NCI-H128 (cell line): ENCODE data around the gene SLC44A1.

Experiments
- DNase-seq: peaks from one replicate; lab custom pipeline; 2025; ENCODE audit not compliant: unreplicated experiment; lab: John Stamatoyannopoulos, UW

The SLC44A1 gene

GRCh38 chr9:105244003-105244733 is at the start of gene SLC44A1:
TSS of gene SLC44A1 (plus strand) at chr9:105244651. CDS start at chr9:105244869, 218 bp downstream.
- DNase-seq, result peak; percentile 90

GRCh38 chr9:105195259-105195658 is 49.2 kb upstream of the SLC44A1 start:
- DNase-seq, result no peak

GRCh38 chr9:105198023-105198422 is 46.4 kb upstream of the SLC44A1 start:
- DNase-seq, result no peak

DNA sequence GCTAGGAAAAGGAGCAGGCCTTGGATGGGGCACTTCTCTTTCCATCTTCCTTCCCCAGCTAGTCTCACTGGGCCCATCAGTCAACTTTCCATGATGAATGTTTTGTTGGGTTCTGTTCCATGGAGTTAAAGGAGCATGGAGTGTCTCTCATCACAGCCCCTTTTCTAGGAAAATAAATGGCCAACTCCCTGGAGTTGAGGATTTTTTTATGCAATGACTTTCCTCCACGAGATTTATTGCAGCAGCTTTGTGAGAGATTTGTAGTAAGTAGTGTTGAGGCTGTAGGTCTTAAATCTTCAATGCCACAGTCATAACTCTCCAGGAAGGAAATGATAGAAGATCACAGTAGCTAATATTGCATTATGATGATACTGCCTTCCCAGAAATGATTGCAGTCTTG is 45.6 kb upstream of the SLC44A1 start:
- DNase-seq, result no peak

DNA sequence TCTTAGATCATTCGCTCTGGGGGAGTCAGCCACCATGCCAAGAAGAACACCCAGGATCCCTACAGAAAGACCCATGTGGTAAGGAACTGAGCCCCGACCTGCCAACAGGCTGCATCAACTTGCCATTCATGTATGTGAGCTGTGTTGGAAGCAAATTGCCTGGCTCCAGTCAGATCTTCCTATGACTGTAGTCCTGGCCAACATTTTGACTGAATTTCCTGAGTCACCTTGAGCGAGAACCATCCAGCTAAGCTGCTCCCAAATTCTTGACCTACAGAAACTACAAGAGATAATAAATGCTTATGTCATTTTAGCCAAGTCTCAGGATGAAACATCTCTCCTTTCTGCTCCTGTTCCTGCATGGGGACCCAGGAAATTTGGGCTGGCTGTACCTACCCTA is 40.0 kb upstream of the SLC44A1 start:
- no peak for DNase-seq

DNA sequence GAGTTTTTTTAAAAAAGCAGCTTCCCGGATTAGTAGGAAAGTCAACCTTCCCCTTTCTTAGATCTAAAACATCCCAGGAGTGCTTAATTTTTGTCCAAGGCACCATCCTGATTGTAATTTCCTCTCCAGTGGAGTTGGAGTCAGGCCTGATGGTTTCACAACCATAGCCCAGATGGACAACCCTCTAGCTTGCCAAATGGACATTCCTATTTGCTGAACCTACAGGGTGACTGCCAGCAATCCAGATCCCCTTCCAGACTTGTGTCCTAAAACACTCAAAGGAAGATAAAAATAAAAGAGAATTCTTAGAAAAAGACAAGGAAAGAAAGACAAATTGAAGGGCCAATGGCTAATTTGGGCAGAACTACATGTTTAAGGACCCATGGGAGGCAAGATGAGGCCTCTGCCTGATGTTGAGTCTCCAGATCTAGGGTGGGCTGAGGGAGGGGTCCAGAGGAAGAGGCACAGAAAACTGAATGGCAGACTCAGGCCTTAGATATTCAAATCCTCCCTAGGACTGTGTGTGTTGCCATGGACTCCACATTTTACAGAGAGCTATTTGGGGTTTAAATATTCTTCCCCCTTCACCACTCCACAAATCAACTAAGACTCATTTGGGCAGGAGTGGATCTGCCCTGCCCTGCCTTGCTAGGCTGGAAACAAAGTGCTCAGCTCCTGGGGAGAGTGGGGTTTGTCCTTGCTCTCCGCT is 38.5 kb upstream of the SLC44A1 start:
- DNase-seq, result no peak

DNA sequence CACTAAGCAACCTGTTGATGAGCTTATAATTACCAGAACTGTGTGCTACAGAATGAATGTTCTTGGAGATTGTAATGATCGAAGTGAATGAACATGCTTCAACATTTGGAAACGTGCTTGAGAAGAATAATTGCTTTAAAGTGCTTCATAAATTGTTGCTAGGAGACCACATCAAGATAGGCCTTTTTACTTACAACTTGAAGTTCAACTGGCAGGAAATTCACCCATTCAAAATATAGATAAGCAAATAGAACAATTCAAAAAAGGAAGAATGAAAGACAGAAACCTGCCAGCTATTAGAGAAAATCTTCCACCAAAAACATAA is 38.0 kb upstream of the SLC44A1 start:
- DNase-seq, result no peak

DNA sequence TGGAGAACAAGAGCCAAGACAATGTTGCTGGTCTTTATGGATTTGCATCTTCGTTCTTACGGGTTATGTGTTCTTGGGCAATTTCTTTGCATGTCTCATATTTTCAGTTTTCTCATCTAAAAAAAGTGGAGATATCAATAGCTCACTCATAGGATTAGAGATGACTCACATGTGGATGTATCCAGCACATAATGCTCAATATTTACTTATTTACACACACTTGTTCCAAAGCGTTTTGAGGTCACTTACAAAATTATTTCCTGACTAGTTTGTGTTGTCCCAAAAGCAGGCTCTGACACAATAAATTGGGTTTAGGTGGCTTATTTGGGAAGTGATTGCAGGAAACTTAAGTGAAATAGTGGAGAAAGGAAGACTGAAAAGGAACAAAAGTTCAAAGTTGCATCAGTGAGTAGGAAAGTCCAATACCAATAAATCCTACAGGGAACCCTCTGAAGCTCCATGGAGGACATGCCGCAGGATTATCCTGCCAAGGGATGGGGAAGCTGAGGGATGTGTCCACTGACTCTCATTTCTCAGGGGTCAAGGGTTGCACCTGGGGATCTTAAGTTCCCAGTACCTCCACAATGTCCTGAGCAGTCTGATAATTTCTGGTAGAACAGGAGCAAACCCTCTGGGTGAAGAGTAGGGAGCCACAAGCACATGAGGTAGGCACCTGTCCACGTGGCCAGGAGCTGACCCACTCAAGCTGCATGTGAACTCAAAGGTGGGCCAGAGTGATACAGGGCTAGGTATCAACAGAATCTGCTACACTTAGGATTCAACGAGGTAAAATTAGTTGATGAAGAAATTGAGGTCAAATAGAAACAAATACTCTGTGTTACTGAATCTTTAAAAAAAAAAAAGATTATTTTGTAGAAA is 37.4 kb upstream of the SLC44A1 start:
- no peak for DNase-seq

GRCh38 chr9:105216440-105217178 is 27.8 kb upstream of the SLC44A1 start:
- no peak for DNase-seq

DNA sequence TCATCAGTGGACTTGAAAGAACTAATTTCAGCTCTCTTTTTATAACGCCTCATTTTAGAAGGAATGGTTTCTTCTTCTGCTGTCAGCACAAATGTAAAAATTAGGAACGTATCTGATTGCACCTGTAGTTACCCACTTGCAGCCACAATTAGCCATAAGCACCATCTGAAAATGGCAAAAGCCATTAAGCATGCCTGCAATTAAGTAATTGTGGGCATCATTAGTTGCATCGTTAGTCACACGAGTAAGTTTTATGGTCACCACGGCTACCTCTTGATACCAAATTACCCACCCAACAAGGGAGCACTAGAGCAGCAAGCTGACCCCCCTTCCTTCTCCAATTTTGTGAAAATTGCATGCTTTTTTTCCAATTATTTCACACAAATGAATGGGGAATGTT is 25.8 kb upstream of the SLC44A1 start:
- DNase-seq, result peak; percentile 25

GRCh38 chr9:105219291-105219805 is 25.1 kb upstream of the SLC44A1 start:
- no peak for DNase-seq

DNA sequence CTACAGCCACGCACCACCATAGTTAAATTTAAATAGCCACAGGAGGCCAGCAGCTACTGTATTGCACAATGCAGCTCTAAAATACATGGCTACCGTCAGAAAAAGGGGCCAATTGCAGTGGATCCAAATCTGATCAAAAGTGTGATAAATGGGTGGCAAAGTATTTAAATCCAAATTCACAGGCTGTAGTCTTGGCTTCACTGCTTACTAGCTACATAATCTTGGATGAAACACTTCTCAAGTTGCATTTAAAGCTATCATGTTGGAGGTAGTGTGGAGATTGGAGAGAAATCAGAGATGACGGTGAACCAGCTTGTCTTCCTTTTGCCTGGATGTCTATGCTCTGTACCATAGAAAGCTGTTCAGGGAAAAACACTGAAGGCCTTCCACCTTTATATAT is 24.0 kb upstream of the SLC44A1 start:
- DNase-seq, result no peak

GRCh38 chr9:105223544-105224140 is 20.8 kb upstream of the SLC44A1 start:
- no peak for DNase-seq

DNA sequence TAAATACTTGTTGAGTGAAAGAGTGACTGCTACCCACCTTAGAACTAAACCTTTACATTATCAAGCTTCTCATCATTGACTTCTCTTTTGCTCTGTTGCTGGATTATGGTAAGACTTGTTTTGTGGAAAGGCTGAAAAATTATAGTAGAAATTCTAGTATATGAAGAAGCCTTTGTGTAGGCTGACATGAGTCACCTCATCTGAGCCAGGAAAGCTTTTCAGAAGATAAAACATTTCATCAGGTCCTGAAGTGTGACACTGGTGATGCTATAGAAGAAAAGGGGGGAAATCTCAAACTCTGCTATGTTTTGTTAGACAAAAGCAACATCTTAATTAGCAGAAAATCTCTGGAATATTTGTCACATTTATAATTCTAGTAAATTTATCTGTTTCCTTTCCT is 18.4 kb upstream of the SLC44A1 start:
- DNase-seq, result no peak

DNA sequence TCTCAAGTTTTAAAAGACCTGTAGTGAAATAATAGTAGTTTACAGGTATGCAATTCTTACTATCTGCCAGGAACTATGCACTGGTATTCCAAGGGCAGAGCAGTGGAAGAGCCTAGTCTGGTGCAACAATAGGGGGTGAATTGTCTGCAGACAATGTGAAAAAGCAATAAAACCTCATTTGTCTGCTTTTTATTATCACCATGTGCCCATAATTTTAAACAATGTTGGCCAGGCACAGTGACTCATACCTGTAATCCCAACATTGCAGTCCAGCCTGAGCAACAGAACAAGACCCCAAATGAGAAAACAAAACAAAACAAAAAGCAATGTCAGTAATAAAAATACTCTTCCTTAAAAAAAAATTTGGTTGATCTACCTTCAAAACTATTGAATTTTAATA is 12.2 kb upstream of the SLC44A1 start:
- no peak for DNase-seq

DNA sequence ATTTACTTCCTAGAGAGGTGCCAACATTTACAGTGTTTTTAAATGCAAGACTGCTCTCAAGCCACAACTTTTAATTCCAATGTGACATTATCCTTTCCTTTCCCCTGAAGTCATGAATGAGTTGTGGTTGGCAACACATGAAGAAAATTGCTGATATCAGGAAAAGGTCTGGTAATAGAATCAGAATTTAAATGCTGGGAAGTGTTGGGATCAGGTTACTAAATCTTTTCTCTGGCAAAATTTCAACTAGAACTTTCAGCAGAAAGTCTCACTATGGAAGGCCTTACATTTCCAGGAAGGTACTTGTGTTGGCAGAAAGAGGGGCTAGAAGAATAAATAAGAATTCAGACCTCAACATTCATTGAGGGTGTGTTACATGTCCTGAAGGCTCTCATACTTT is 10.6 kb upstream of the SLC44A1 start:
- DNase-seq, result no peak

- DNase-seq, result no peak
Measured at GRCh38 chr9:105236261-105236660, 8.2 kb upstream of the SLC44A1 start.

DNA sequence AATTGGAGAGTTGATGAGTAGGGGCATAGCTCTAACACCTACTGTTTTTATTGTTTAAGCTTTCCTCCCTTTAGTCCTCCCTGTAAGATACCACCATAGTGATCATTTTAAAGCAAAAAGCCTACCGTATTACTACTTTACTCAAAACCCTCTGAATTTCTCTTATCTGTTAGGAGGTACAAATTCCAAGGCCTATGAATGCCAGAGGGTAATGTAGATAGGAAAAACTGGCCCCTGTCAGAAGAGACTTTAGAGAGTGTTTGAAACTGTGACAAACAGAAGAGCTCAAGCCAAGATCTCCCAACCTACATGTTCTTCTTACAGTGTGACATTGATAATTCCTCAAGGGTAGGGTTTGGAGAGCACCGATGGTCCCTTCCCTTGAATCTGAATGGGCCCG is 7.2 kb upstream of the SLC44A1 start:
- no peak for DNase-seq

DNA sequence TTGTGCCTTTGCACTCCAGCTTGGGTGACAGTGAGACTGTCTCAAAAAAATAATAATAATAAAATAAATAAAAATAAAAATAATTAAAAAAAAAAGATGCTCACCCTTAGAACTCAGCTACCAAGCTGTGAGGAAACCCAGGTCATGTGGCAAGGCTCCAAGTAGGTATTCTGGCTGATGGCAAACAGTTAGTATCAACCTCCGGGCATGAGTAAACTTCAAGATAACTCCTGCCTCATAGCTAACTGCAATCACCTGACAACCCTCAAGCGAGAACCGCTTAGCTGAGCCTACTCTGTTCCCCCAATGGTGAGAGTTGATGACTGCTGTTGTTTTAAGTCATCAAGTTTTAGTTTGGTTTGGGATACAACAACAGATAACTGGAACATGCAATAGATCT is 6.1 kb upstream of the SLC44A1 start:
- no peak for DNase-seq

DNA sequence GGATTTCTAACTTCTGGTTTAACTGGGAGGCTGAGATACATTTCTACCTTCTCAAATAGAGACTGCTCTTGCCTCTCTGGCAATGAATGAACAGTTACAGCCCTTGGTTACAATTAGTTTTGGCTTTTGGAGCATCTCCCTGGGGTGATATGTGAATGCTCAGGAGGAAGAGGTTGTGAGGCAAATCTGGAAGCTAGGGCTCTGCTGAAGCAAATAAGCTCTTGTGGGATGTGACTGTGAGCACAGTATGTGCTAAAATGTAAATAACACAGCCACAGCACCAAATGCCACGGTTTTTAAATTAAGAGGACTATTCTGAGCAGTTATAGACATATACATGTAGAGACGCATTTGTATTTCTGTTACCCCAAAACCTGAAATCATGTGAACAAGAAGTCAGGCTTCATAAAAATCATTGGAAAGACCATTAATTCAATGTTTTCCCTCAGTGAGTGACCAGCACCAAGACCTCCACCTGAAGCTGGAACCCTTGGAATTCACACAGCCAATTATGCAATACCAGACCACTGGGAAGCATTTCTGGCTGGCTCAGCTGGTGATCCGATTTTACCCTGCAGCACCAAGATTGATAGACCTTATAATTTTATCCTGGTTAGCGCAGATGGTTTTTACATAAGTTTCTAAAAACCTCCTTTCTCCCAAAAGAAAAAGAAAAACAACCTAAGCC is 3.0 kb upstream of the SLC44A1 start:
- DNase-seq, result no peak
